GM19468 (cell line): Measurements from ENCODE around the gene FAM110A.

Experiments used
- ATAC-seq: cut with Tn5 transposase; IDR thresholded peaks from one replicate; pipeline ENCODE4 v1.9.1; 2021; ENCODE audit warnings: mild to moderate bottlenecking, moderate library complexity, moderate number of reproducible peaks; ENCODE audit not compliant: unreplicated experiment; ENCODE audit errors: extremely low read depth

The FAM110A gene

DNA sequence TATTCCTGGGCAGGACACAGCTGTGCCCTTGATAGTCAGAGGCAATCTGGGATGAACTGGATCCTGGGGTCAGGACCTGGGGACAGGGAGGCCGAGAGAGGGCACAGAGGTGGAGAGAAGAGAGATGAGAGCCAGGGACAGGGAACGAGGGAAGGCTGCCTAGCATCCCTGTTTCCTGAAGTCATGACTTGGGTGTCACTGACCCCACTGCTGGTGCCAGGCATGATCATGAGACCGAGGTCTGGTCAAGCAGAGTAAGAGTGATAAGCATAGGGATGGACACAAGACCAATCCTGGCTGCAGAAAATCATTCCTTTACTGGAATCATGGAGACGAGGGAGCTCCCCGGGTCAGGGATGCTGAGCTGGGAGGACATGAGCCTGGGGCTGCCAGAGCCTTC, 36.1 kb downstream of the FAM110A start:
- ATAC-seq = no peak

DNA sequence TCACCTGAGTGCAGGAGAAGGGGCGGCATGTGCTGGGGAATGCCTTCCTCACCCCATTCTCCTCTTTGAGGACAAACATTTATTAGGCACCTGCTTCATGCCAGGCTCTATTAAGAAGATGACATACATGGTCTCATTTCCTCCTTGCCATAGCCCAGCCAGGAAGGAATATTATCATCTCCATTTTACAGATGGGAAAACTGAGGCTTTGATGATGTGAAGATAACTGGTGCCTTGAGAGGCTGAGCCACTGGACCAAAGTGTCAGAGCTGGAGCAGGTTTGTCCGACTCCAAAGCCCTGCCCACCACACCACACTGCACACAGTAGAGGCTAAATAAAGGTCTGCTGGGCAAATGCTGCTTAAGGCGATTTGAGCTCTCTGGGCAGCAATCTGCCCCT, 37.2 kb downstream of the FAM110A start:
- no peak for ATAC-seq

DNA sequence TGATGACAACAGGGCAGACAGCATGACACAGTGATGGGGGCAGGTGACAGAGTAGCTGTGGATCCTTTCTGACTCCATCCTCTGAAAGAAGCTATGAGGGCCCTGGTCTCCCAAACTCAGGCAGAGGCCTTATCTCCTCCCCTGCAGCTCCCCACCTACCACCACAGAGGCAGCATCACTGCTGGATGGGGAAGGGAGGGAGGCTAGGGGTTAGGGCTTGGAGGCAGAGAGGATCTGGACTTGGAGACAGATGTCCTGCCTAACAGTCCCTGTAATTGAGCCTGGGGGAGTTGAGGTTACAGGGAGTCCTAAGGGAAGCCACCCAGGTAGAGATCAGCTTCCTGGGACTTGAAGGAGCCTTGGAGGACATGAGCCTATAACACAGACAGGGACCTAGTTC, 37.9 kb downstream of the FAM110A start:
- no peak for ATAC-seq

DNA sequence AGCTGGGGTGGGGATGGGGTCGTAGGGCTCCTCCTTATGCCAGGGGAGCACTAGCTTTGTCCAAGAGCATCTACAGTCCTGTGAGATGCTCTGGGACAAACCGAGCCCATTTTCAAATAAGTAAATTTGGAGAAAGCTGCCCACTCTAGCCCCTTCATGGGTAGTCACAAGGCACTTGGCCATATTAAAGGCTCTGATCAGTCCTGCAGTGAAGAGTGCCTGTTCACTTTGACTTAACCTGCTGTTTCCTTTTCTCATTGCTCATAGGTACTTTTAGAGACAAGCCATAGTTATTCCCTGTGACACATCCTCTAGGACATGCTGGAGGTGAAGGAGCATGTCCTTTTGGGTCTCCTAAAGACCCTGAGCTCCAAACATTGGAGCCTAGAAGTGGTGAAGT, 38.4 kb downstream of the FAM110A start:
- no peak for ATAC-seq

DNA sequence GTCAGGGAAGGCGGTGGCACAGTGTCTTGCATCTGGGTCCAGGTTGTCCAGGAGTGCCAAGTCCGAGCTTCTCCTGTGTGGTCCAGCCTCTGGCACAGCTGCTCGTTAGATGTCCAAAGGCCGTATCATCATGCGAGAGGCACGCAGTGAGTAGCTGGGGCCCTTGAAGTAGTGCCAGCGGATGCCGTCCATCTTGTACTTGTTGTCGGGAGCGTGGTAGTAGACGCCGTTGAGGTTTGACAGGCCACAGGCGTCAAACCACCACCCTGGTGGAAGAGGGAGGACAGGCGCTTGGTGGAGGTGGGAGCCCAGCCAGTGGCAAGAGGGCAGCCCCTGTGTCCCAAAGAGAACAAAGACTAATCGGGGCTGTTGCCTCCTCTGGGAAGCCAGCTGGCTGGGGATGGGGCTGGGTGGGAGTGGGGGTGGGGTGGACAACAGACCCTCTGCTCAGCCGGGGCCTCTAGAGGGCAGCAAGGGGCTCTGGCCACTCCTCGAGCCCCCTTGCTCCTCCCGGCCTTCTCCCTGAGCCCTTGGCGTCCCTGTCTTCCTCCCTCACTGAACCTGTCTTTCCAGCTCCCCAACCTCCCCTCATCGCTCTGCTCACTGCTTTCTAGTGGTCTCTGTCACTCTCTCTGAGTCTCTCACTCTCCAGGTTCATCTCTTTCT, 39.5 kb downstream of the FAM110A start:
- ATAC-seq = no peak

DNA sequence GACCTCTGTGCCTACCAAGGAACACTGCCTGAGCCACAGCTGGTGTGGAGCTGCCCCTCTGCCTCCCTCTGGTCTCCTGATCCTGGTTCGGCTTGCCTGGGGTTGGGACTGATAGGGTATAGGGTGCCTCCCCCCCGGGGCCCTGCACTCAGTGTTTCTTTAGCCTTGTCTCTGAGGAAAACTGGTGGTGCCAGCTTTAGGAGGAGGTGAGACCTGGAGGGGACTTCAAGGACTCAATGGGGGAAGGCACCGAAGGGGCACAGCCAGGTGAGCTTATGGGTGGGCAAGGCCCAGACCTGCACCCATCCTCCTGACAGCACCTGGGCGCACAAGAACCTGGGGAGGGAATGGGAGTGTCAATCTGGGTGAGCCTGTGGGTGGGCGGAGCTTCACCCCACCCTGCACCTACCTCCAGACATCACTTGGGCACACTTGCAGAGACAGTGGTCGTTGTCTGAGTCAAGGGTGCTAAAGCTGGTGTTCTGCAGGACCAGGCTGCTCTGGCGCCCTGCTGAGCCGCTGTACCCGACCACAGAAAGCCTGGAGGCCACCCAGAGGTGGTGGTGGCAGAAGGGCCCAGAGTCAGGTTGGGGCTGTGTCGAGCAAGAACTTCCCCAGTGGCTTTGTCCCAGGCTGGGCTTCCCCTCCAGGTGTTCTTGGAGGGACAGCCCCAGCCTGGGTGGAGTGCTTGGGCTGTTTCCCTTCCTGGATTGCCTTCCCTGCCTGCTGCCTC, 40.5 kb downstream of the FAM110A start:
- ATAC-seq = no peak

DNA sequence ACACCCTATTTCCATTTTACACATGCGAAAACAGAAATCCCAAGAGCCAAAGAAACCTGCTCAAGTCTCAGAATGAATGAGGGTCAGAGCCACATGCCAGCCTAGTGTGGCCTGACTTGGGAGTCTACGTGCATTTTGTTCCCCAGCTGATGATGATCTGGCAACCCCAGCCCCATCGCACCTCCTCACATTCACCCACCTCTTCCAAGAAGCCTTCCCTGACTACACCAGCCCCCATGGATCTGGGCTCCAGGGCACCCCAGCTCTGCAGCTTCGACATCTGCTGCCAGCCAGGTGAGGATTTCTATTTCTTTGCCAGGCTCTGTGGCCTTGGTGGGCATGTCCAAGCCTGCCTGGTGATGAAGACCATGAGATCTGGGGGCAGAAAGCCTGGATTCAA, 41.6 kb downstream of the FAM110A start:
- no peak for ATAC-seq

DNA sequence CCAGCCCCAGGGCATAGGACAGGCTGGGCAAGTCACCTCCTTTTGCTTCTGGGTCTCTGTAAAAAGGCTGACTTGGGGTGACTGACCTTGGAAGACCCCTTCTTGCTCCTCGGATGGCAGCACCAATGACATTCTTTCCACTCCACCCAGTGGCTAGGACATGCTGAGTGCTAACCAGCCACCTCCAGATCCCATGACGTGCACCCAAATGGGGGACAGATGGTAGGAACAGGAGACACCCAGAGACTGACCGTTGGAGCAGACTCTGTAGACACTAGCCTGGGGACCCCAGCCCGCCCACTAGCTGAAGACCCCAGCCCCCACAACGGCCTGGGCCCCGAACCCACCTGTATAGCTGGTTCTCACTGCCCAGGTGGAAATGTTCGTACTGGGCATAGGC, 44.3 kb downstream of the FAM110A start:
- no peak for ATAC-seq

DNA sequence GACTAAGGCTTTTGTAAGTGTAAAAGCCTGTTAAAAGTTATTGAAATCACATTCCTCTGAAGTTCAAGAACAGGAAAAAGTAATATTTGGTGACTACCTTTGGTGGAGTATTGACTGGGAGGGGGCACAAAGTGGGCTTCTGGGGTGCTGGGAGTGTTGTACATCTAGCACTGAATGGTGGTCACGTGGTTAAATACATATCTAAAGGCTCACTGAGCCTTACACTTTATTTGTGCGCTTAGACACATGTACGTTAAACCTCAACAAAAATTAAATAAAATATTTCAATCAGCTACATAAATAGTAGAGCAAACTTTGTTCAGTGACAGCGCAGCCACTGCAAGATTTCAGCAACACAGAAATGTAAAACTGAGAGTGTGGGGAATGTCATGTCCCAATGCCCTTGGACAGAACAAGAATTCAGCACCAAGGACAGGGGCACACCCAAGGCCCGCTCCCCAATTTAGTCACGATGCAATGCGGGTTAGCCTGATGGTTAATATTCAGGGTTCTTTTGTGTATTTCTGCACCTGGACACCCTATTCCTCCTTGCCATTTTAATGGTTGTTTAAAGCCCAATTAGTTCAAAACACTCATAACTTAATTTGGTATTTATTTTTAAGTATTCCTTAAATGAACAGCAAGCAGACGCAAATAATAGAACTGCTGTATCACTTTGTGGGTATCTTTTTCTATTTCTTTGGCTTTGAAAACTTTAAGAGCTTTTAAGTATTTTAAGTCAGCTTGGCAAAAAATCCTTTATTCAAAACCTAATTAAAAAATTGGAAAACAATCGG, 45.2 kb downstream of the FAM110A start:
- ATAC-seq = no peak

DNA sequence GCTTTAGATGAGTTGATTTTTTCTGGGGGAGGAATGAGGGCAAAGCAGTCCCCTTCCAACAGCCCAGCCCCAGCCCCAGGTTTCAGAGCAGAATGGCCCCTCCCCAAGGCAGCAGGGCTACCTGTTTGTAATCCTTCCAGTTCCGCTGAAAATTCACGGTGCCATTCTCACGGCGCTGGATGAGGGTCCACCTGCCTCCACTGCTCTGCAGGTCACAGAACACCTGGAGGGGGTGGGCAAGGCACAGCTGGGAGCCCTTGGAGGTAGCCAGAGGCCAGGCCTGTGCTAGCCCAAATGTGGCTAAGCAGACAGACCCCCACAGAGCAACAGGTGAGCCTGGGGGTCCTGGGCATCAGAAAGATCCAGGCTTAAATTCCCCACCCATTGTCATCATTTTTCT, 46.1 kb downstream of the FAM110A start:
- ATAC-seq = no peak

DNA sequence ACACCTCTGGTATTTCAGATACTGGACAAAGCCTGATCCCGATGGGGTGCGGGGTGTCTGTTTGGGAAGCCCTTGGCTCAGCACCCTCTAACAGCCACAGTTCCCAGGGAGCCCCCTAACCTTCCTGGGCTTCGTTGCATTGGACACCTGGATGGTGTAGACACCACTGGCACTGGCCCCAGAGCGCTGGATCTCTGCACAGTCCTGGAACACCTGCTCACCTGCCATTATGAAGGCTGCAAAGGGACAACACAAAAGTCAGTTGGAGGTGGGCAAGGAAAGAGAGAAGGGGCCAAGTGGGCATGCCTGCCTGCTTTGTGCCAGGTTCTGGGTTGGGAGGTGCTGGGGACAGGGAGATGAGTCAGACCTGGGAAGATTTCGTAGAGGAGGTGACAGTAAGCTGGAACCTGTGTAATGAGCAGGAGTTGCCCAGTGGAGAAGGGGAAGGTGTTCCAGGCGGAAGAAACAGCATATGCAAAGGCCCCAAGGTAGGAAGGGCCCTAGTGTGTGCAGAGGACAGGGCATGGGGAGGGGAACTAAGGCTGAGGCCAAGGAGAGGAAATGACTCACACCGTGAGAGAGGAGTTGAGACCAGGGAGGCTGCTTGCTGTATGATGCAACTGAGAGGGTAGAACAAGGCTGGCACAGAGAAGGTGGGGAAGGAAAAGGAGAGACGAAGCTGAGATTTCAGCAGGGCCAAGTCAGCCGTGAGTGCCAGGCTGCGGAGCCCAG, 47.7 kb downstream of the FAM110A start:
- ATAC-seq = no peak

DNA sequence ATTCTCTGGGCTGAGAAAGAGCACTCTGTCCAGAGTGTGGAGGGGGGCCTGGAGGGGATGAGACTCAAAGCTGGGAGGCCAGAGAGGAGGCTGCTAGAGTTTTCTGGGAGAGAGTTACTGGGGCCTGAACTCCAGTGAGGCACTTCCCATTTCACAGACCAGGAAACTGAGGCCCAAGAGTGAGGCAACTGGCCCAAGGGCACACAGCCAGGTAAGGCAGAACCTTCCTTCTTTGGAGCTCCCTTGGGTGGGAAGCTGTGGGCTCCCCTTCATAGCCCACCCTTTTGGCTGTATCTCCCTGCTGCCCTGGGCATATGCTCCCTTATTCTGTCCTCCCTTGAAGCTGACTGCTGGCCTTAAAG, 48.2 kb downstream of the FAM110A start:
- no peak for ATAC-seq

DNA sequence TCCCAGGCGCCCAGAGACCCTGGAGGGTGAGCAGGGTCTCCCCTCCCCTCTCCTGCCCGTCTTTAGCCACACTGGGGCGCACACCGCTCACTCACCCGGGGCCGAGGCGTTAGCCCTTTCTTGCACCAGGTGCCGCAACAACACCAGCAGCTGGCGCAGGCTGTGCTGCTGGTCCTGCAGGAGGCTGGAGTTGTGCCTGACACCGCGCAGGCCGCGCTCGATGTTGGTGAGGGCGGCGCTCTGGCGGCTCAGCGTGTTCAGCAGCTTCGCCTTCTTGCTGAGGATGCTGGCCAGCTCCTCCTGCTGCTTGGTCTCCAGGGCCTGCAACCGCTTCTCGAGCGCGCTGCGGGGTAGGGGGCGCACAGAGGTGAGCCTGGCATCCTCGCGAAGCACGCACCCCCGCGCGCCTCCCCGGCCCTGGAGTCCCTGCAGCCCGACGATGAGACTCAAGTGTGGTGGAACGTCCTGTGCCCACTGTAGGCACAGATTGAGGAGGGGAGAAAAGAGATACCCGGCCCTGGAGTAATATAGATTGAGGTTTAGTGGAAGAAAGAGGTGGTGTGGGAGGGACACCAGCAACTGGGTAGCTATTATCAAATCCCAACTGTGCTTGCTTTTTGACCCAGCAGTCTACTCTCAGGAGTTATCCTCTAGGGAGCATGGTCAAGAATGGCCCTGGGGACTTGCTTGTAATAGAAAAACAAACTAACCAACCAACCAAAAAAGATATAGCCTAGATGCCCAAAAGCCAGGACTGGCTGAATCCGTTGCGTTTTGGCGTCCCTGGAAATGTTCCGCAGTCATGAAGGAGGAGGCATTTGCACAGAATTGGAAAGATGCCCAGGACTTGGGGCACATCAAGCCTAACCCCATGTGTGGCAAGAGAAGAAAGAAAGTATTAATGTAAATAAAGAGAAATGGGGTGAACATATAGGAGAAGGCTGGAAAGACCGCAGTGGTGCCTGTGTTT, 51.8 kb downstream of the FAM110A start:
- ATAC-seq = no peak

DNA sequence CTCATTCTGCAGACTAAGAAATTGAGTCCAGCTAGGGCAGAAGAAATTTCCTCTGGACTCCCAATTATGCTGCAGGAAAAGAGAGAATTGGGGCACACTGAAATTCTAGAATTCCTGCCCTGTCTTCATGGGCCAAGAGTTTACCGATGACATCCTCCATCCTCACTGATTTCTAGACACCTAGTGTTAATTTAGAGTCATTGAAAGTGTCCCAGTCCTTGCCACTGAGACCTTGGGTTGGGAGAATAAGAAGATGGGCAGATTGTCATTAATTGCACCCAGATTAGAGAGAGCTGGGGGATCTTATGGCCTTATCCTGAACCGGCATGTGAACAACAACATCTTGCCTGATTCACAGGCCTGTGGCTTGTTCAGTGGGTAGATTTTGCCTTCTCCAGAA, 53.6 kb downstream of the FAM110A start:
- no peak for ATAC-seq

DNA sequence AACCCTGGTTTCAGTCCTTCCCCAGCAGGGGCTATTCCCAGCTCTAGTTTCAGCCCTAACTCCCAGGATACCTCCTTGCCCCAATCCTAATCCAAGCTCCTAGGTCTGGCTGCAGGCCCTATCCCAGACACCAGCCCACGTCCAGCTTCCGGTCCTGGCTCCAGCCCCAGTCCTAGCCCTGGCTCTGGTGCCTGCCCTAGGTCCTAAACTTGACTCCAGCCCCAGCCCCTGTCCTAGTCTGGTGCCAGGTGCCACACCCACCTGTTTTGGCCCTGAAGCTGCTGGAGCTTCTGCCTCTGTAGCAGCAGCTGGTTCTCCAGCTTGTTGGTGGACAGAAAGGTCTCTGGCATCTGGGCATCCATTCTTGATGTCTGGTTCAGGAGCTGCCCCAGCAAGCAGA, 54.5 kb downstream of the FAM110A start:
- no peak for ATAC-seq

DNA sequence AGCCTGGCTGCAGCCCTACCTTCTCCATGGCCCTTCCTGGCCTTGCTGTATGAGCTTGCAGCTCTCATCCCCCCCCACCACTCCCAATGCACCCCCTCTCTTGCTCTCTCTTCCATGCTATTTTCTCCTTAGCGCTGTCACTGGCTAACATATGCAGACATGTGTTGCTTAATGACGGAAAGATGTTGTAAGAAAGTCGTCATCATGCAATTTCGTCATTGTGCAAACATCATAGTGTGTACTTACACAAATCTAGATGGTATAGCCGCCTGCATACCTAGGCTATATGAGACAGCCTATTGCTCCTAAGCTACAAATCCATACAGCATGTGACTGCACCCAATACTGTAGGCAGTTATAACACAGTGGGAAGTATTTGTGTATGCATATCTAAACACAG, 55.6 kb downstream of the FAM110A start:
- ATAC-seq = no peak

DNA sequence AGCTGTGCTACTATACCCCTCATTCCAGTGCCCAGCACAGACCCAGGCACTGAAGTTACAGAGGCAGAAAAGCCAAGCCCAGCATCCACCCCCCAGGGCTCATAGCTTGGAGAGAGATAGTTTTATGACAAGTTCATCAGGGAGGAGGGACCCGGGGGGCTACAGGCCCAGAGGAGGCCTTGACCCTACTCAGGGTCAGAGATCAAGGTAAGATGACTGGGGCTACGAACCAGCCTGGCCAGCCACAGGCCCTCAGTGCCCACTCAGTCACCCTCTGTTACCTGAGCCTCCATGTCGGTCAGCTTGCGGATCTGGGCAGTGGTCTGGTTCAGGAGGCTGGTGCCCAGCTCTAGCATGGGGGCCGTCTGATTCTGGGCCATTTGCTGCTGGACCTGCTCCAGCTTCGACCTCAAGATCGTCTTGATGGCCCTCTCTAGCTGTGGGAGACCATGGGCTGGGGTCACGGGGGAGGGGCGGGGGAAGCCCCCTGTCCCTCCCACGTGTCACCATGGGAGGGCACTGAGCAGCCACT, 56.5 kb downstream of the FAM110A start:
- no peak for ATAC-seq

DNA sequence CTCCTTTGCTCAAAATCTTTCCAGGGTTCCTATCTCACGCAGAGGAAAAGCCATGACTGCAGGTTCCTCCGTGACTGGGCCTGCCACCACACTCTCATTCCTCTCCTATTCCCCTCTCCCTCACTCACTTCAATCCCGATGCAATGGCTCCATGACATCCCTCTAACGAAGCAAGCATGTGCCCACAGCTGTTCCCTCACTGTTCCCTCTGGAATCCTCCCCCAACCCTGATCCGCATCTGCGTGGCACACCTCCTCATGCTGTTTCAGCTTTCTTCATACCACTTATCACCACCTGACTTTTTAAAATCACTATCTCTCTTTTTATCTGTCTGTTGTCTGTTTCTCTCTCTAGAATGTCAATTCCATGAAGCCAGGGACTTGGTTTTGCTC, 57.1 kb downstream of the FAM110A start:
- ATAC-seq = no peak

DNA sequence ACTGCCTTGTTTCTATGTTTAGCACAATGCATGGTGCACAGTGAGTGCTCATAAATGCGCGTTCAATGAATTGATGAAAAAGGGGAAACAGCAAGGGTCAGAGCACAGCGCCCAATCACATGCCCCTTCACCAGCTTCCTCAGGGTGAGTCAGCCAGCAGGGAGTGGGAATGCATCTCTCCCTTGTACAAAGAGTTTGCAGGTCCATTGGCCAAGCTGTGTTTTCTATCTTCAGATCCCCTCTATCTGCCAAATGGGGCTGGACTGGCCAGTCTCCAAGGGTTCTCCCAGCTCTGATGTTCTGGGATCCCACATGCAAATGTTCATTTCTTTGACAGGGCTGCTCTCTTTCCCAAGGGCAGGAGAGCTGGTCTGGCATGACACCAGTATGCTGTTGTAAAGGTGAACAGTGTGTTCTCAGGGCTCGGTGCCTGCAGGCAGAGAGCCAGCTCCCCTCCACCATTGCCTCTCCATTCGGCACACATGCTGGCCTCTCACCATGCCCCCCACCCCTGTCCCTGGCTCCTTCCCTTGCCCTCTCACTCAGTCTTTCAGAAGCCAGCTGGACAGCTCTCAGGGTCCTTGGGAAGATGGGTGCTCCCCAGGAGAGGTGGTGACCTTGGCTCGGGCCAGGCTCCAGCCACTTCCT, 57.7 kb downstream of the FAM110A start:
- no peak for ATAC-seq
